ENCODE results near the gene UQCRQ.

The UQCRQ gene

GRCh38 chr5:132896685-132897084 lies 30.2 kb downstream of the UQCRQ start:
- Histone ChIP-seq H3K9ac (ENCODE audit: low read length) (no peak overlapping the region), H3K9me3 (ENCODE audit: control insufficient read depth, low read depth, low read length) (no peaks in the 10 kb centered on the region), H3K4me1 (ENCODE audit: control insufficient read depth, low read depth, low read length) (no peaks in the 10 kb centered on the region), H3K4me3 (ENCODE audit: low read length) (no peak overlapping the region), H3K27me3 (ENCODE audit: control insufficient read depth, insufficient read depth, low read length) (no peaks in the 10 kb centered on the region), H3K27ac (ENCODE audit: low read length) (no peak overlapping the region), H3K36me3 (ENCODE audit: control insufficient read depth, low read depth, low read length) (peaks cover 74% of the 10 kb centered on the region)

- H3K4me3 ChIP-seq (ENCODE audit: low read length) = no peak overlapping the region
- no peaks in the 10 kb centered on the region for H3K9me3 ChIP-seq (ENCODE audit: control insufficient read depth, low read depth, low read length)
- no peaks in the 10 kb centered on the region for H3K4me1 ChIP-seq (ENCODE audit: control insufficient read depth, low read depth, low read length)
- no peaks in the 10 kb centered on the region for H3K27me3 ChIP-seq (ENCODE audit: control insufficient read depth, insufficient read depth, low read length)
- H3K9ac ChIP-seq (ENCODE audit: low read length) = no peak overlapping the region
- H3K36me3 ChIP-seq (ENCODE audit: control insufficient read depth, low read depth, low read length) = peaks cover 59% of the 10 kb centered on the region
- no peak overlapping the region for H3K27ac ChIP-seq (ENCODE audit: low read length)
These were observed 31.7 kb downstream of the UQCRQ start for GRCh38 chr5:132898094-132898493.

GRCh38 chr5:132901036-132901435 lies 34.6 kb downstream of the UQCRQ start:
- H3K27me3 ChIP-seq (ENCODE audit: control insufficient read depth, insufficient read depth, low read length) = no peaks in the 10 kb centered on the region
- H3K36me3 ChIP-seq (ENCODE audit: control insufficient read depth, low read depth, low read length) = peaks cover 35% of the 10 kb centered on the region
- H3K4me3 ChIP-seq (ENCODE audit: low read length) = no peak overlapping the region
- H3K4me1 ChIP-seq (ENCODE audit: control insufficient read depth, low read depth, low read length) = no peaks in the 10 kb centered on the region
- no peak overlapping the region for H3K9ac ChIP-seq (ENCODE audit: low read length)
- no peak overlapping the region for H3K27ac ChIP-seq (ENCODE audit: low read length)
- H3K9me3 ChIP-seq (ENCODE audit: control insufficient read depth, low read depth, low read length) = no peaks in the 10 kb centered on the region

- H3K4me1 ChIP-seq (ENCODE audit: control insufficient read depth, low read depth, low read length) = no peaks in the 10 kb centered on the region
- H3K4me3 ChIP-seq (ENCODE audit: low read length) = no peak overlapping the region
- H3K27me3 ChIP-seq (ENCODE audit: control insufficient read depth, insufficient read depth, low read length) = no peaks in the 10 kb centered on the region
- no peaks in the 10 kb centered on the region for H3K9me3 ChIP-seq (ENCODE audit: control insufficient read depth, low read depth, low read length)
- peaks cover 28% of the 10 kb centered on the region for H3K36me3 ChIP-seq (ENCODE audit: control insufficient read depth, low read depth, low read length)
- H3K9ac ChIP-seq (ENCODE audit: low read length) = no peak overlapping the region
- H3K27ac ChIP-seq (ENCODE audit: low read length) = no peak overlapping the region
These were observed 35.3 kb downstream of the UQCRQ start for GRCh38 chr5:132901730-132902129.

- H3K4me3 ChIP-seq (ENCODE audit: low read length) = no peak overlapping the region
- H3K36me3 ChIP-seq (ENCODE audit: control insufficient read depth, low read depth, low read length) = peaks cover 6% of the 10 kb centered on the region
- H3K9ac ChIP-seq (ENCODE audit: low read length) = no peak overlapping the region
- H3K27me3 ChIP-seq (ENCODE audit: control insufficient read depth, insufficient read depth, low read length) = no peaks in the 10 kb centered on the region
- H3K4me1 ChIP-seq (ENCODE audit: control insufficient read depth, low read depth, low read length) = no peaks in the 10 kb centered on the region
- H3K27ac ChIP-seq (ENCODE audit: low read length) = no peak overlapping the region
- no peaks in the 10 kb centered on the region for H3K9me3 ChIP-seq (ENCODE audit: control insufficient read depth, low read depth, low read length)
These were observed 39.5 kb downstream of the UQCRQ start for GRCh38 chr5:132905938-132906337.

GRCh38 chr5:132907161-132907560 lies 40.7 kb downstream of the UQCRQ start:
- no peak overlapping the region for H3K27ac ChIP-seq (ENCODE audit: low read length)
- H3K9ac ChIP-seq (ENCODE audit: low read length) = no peak overlapping the region
- no peaks in the 10 kb centered on the region for H3K27me3 ChIP-seq (ENCODE audit: control insufficient read depth, insufficient read depth, low read length)
- H3K4me1 ChIP-seq (ENCODE audit: control insufficient read depth, low read depth, low read length) = no peaks in the 10 kb centered on the region
- H3K4me3 ChIP-seq (ENCODE audit: low read length) = no peak overlapping the region
- no peaks in the 10 kb centered on the region for H3K9me3 ChIP-seq (ENCODE audit: control insufficient read depth, low read depth, low read length)
- H3K36me3 ChIP-seq (ENCODE audit: control insufficient read depth, low read depth, low read length) = no peaks in the 10 kb centered on the region

- Histone ChIP-seq H3K36me3 (ENCODE audit: control insufficient read depth, low read depth, low read length) (peaks cover 11% of the 10 kb centered on the region), H3K9me3 (ENCODE audit: control insufficient read depth, low read depth, low read length) (no peaks in the 10 kb centered on the region)
These were observed 43.3 kb downstream of the UQCRQ start for GRCh38 chr5:132909702-132910101.

GRCh38 chr5:132915681-132916080 lies 49.2 kb downstream of the UQCRQ start:
- Histone ChIP-seq H3K36me3 (ENCODE audit: control insufficient read depth, low read depth, low read length) (peaks cover 22% of the 10 kb centered on the region), H3K9me3 (ENCODE audit: control insufficient read depth, low read depth, low read length) (no peaks in the 10 kb centered on the region), H3K27me3 (ENCODE audit: control insufficient read depth, insufficient read depth, low read length) (no peaks in the 10 kb centered on the region), H3K9ac (ENCODE audit: low read length) (no peak overlapping the region), H3K4me1 (ENCODE audit: control insufficient read depth, low read depth, low read length) (no peaks in the 10 kb centered on the region), H3K4me3 (ENCODE audit: low read length) (no peak overlapping the region), H3K27ac (ENCODE audit: low read length) (no peak overlapping the region)

More at GRCh38 chr5:132909702-132910101, 43.3 kb downstream of the UQCRQ start:
- H3K4me3 ChIP-seq (ENCODE audit: low read length) = no peak overlapping the region
- H3K27ac ChIP-seq (ENCODE audit: low read length) = no peak overlapping the region
- no peaks in the 10 kb centered on the region for H3K27me3 ChIP-seq (ENCODE audit: control insufficient read depth, insufficient read depth, low read length)
- H3K4me1 ChIP-seq (ENCODE audit: control insufficient read depth, low read depth, low read length) = no peaks in the 10 kb centered on the region
- H3K9ac ChIP-seq (ENCODE audit: low read length) = no peak overlapping the region

- no peak overlapping the region for H3K27ac ChIP-seq (ENCODE audit: low read length)
- no peak overlapping the region for H3K4me3 ChIP-seq (ENCODE audit: low read length)
- no peaks in the 10 kb centered on the region for H3K9me3 ChIP-seq (ENCODE audit: control insufficient read depth, low read depth, low read length)
- no peaks in the 10 kb centered on the region for H3K27me3 ChIP-seq (ENCODE audit: control insufficient read depth, insufficient read depth, low read length)
- H3K36me3 ChIP-seq (ENCODE audit: control insufficient read depth, low read depth, low read length) = peaks cover 22% of the 10 kb centered on the region
- H3K9ac ChIP-seq (ENCODE audit: low read length) = no peak overlapping the region
- no peaks in the 10 kb centered on the region for H3K4me1 ChIP-seq (ENCODE audit: control insufficient read depth, low read depth, low read length)
These were observed 49.6 kb downstream of the UQCRQ start for GRCh38 chr5:132916086-132916485.

All from iPS-18a (cell line).